Ovary (tissue), 3 donors: ENCODE results near the gene COL5A1.

Experiments used
- CTCF ChIP-seq, 3 donors: fragments of 450-650 bp in 2 of 3; fragments of 200-600 bp in 1 of 3; IDR thresholded peaks; one replicate each; pipeline versions ENCODE4 v1.5.1 to v1.8.0; 2016 to 2022; ENCODE audit warnings: antibody characterized with exemption in 3 of 3, mild to moderate bottlenecking in 1 of 3
- EP300 ChIP-seq: sonication (generic); formaldehyde crosslinking; IDR thresholded peaks from one replicate; pipeline ENCODE4 v1.6.1; 2017; ENCODE audit warnings: antibody characterized with exemption
- donor health status: DM: no; HTN: no; CAD: no.

- TF ChIP-seq CTCF (IDR thresholded peaks at IDR 0.05) (no peak), EP300 (no peak)
Measured at GRCh38 chr9:134695144-134695543, 53.5 kb downstream of the COL5A1 start.
